NCI-H82 (cell line): ENCODE results near the gene CFAP69.
A peak's percentile ranks its signal among the peaks of the same experiment; 100 is the strongest.

Experiments
- DNase-seq: peaks from one replicate; lab custom pipeline; 2025; lab: John Stamatoyannopoulos, UW

CFAP69 gene

DNA sequence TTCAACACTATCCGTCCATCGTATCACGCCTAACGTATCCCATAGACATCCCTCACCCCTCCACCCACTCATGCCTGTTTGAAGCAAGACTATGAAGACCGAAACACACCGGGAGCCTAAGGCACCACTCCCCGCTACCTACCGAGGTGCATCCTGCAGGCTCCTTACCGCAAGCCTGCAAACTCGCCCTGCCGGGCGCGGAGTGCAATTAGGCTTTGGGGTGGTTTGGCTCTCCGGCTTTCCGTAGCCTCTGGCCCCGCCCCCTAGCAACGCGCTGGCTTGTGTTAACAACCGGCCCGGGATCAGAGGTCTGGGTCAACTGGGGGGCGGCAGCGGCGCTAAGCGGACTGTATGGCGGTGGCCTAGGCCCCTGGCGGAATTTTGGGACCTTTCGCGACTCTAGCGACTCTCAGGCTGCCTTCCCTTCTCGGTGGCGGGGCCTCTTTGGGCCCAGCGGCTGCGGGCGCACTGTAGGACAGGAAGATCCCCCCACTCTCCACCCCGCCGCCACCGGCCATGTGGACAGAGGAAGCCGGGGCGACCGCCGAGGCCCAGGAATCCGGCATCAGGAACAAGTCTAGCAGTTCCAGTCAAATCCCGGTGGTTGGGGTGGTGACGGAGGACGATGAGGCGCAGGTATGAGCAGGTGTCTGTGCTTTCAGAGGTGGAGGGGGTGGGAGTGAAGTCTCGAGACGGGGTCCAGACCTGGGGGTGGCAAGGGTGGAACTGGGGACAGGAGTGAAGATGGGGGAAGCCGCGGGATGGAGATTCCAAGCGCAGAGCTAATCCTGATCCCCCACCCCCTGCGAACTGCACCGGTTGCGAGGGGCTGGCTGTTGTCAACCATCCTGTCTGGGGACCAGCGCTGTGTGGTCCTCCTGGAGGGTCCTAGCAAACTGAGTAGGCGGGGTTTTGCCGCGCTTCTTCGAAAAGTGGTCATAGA is at the start of gene CFAP69:
Gene CFAP69 (plus strand): TSS at position 266 of the 943 bp plus-strand sequence. CDS start 251 bp downstream, at position 517.
- peak; percentile 92 for DNase-seq

- no peak for DNase-seq
Observed at GRCh38 chr7:90201500-90202195, 43.3 kb upstream of the CFAP69 start.

DNA sequence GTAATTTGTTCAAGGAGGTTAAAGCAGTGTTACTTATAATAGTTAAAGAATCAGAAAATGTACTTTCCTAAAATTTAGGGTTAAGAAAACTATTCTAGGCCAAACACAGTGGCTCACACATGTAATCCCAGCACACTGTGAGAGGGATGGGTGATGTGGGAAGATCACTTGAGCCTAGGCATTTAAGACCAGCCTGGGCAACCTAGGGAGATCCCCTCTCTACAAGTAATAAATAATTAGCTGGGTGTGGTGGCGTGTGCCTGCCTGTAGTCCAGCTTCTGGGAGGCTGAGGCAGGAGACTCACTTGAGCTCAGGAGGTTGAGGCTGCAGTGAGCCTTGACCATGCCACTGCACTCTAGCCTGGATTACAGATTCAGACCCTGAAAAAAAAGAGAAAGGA is 37.0 kb upstream of the CFAP69 start:
- no peak for DNase-seq

DNA sequence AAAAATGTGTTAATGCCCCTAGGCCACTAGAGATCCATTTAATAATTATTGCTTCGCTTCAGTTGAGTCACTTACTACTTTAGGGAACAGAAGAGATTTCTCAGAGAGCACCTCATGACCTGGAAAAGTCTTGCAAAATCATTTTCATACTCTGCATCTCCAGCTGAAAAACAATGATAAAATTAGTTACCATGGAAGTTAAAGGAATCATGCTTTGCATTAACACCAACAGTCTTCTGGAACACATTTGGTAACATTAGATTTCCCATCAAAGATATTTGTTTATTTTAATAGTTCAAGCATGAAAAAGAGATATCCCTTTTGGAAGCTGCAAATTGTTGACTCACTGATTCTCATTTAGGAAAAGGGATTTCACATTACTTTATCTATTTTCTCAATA is 35.2 kb upstream of the CFAP69 start:
- DNase-seq, result no peak

DNA sequence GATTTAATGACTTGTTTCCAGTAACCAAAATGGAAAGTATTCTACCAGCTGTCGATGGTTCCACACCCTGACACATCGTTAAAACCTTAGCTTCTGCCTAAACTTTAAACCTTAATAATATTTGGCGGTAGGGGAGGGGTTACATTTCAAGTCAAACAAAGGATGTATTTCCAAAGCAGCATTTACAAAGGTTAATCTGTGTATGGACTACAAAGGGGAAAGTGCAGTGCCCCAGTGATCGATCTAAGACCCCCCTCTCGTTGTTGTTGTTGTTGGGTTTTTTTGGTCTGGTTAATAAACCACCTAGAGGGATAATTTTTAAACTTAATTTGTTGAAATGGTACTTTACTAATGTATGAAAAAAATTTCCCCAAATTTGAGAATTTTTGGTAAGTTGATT is 34.5 kb upstream of the CFAP69 start:
- no peak for DNase-seq

- no peak for DNase-seq
Observed at GRCh38 chr7:90210981-90211380, 34.0 kb upstream of the CFAP69 start.

DNA sequence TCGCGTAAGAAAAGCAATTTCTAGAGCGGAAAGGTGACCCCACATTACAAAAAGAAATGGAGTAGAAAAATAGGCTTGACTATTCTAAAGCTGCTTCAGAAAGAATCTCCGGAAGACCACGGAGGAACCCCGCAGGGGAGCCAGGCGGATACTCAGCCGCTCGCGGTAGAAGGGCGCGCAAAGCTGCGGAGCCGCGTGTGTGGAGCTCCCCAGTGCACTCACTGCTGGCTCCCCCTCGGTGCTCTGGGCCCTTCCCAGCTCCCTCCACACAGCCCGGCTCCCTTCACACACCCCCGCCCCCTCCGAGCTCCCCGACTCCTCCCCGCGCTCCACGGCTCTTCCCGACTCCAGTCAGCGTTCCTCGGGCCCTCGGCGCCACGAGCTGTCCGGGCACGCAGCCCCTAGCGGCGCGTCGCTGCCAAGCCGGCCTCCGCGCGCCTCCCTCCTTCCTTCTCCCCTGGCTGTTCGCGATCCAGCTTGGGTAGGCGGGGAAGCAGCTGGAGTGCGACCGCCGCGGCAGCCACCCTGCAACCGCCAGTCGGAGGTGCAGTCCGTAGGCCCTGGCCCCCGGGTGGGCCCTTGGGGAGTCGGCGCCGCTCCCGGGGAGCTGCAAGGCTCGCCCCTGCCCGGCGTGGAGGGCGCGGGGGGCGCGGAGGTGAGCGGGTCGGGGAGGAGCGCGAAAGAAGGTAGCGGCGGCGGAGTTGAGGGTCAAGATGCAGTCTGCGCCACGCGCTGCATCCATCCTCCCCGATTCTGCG is 33.4 kb upstream of the CFAP69 start, which contains the start of gene STEAP2:
Gene STEAP2 (plus strand): TSS at position 350 of the 758 bp plus-strand sequence. CDS start 13,343 bp downstream, outside the sequence.
- DNase-seq, result peak; percentile 90

GRCh38 chr7:90212149-90212495 is 32.9 kb upstream of the CFAP69 start:
- DNase-seq, result peak; percentile 56

DNA sequence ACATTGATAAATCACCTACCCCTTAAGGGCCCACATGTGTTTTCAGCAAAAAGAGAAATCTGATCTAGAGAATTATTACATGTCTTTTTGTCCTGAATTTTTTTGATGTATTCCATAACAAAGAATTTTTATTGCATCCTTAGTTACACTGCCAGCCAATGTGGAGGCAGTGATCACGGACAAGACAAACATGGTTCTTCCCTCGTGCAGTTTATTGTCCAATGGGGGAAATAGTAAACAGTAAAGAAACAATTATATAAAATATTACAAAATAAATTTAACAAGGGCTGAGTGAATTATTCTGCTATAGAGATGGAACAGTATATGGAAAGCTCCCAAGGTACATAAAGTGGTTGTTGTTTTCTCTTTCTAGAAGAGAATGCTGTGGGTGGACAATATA is 31.5 kb upstream of the CFAP69 start:
- no peak for DNase-seq

DNA sequence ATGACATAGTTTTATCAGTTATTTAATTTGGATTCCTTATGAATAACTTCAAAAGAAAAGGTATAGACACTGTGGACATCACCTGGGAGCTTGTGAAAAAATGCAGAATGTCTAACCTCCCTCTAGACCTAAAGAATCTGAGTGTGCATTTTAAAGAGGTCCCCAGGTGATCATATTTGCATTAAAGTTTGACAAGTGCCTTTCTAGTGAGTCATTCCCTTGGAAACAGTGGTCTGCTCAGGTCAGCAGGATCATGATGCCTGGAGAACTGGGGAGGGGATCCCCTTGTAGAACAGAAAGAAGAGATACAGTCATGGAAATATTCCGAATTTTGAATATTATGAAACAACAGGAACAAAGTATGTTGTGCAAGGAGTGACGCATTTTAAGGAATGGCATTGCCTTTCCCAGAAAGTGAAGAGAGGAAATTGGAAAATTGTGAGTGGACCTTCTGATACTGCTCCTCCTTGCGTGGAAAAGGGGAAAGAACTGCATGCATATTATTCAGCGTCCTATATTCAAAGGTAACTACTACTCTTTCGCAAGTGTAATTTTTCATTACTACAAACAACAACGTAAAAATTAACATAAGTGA is 28.8 kb upstream of the CFAP69 start:
- DNase-seq, result no peak

- no peak for DNase-seq
Observed at GRCh38 chr7:90216771-90217170, 28.2 kb upstream of the CFAP69 start.

- DNase-seq, result no peak
Observed at GRCh38 chr7:90222390-90222789, 22.6 kb upstream of the CFAP69 start.

GRCh38 chr7:90222811-90223725 is 21.9 kb upstream of the CFAP69 start:
- peak; percentile 32 for DNase-seq

- no peak for DNase-seq
Observed at GRCh38 chr7:90224195-90224594, 20.8 kb upstream of the CFAP69 start.

DNA sequence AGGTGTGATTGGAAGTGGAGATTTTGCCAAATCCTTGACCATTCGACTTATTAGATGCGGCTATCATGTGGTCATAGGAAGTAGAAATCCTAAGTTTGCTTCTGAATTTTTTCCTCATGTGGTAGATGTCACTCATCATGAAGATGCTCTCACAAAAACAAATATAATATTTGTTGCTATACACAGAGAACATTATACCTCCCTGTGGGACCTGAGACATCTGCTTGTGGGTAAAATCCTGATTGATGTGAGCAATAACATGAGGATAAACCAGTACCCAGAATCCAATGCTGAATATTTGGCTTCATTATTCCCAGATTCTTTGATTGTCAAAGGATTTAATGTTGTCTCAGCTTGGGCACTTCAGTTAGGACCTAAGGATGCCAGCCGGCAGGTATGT is 19.8 kb upstream of the CFAP69 start:
- peak; percentile 76 for DNase-seq

- no peak for DNase-seq
Observed at GRCh38 chr7:90225601-90226000, 19.4 kb upstream of the CFAP69 start.

GRCh38 chr7:90227259-90227658 is 17.7 kb upstream of the CFAP69 start:
- no peak for DNase-seq

DNA sequence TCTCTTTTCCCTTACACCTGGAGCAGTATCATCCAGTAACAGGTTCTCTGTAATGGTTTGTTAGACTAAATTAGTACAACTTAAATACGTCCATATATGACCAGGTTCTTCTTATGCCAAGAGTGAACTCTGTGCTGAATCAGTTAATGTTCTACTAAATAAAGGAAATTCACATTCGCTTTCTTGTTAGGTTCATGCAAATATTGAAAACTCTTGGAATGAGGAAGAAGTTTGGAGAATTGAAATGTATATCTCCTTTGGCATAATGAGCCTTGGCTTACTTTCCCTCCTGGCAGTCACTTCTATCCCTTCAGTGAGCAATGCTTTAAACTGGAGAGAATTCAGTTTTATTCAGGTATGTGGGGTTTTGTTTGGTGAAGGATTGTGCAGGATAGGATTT is 15.3 kb upstream of the CFAP69 start:
- DNase-seq, result no peak

- no peak for DNase-seq
Observed at GRCh38 chr7:90230834-90231233, 14.1 kb upstream of the CFAP69 start.

DNA sequence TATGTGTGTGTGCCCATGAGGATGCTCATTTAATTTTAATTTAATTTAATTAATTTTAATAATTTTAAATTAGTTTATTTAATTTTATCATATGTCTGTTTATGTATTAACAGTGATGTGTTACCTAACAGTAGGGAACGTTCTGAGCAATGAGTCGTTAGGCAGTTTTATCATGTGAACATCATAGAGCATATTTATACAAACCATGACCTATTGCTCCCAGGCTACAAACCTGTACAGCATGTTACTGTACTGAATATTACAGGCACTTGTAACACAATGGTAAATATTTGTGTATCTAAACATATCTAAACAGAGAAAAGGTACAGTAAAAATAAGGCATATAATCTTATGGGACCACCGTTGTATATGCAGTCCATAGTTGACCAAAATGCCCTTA is 13.7 kb upstream of the CFAP69 start:
- no peak for DNase-seq

DNA sequence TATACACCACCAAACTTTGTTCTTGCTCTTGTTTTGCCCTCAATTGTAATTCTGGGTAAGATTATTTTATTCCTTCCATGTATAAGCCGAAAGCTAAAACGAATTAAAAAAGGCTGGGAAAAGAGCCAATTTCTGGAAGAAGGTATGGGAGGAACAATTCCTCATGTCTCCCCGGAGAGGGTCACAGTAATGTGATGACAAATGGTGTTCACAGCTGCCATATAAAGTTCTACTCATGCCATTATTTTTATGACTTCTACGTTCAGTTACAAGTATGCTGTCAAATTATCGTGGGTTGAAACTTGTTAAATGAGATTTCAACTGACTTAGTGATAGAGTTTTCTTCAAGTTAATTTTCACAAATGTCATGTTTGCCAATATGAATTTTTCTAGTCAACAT is 12.5 kb upstream of the CFAP69 start:
- no peak for DNase-seq
